Measurements from ENCODE around the gene THOC2.
"Not testable (repeated sequence)": the region's sequence is repeated elsewhere in the genome, so short reads cannot be mapped to it uniquely, and the experiment has no call there.

The THOC2 gene

GRCh38 chrX:123610915-123611314 lies 121.9 kb downstream of the THOC2 start:
- no peaks in the 10 kb centered on the region for H3K9me3 ChIP-seq (ENCODE audit: control insufficient read depth in 1 of 2, low read length in 2 of 2)
- no peaks in the 10 kb centered on the region for H3K27me3 ChIP-seq (ENCODE audit: low read depth, low read length)
- no peak overlapping the region for H3K27ac ChIP-seq (ENCODE audit: low read length)
- no peaks in the 10 kb centered on the region for H3K4me1 ChIP-seq (ENCODE audit: control insufficient read depth in 1 of 2, insufficient read depth in 2 of 2, low read length in 2 of 2)
- H3K36me3 ChIP-seq (ENCODE audit: control insufficient read depth in 1 of 2, insufficient read depth in 2 of 2, low read length in 2 of 2): no peaks in the 10 kb centered on the region
- no peak overlapping the region for H3K4me3 ChIP-seq (ENCODE audit: low read depth in 1 of 2, low read length in 2 of 2)

GRCh38 chrX:123607806-123608205 lies 125.0 kb downstream of the THOC2 start:
- Histone ChIP-seq H3K27ac (ENCODE audit: low read length) (no peak overlapping the region), H3K9me3 (ENCODE audit: control insufficient read depth in 1 of 2, low read length in 2 of 2) (no peaks in the 10 kb centered on the region), H3K27me3 (ENCODE audit: low read depth, low read length) (no peaks in the 10 kb centered on the region), H3K4me1 (ENCODE audit: control insufficient read depth in 1 of 2, insufficient read depth in 2 of 2, low read length in 2 of 2) (no peaks in the 10 kb centered on the region), H3K4me3 (ENCODE audit: low read depth in 1 of 2, low read length in 2 of 2) (no peak overlapping the region), H3K36me3 (ENCODE audit: control insufficient read depth in 1 of 2, insufficient read depth in 2 of 2, low read length in 2 of 2) (no peaks in the 10 kb centered on the region)

GRCh38 chrX:123607270-123607669 lies 125.6 kb downstream of the THOC2 start:
- Histone ChIP-seq H3K4me3 (ENCODE audit: low read depth in 1 of 2, low read length in 2 of 2) (no peak overlapping the region), H3K27ac (ENCODE audit: low read length) (no peak overlapping the region), H3K27me3 (ENCODE audit: low read depth, low read length) (no peaks in the 10 kb centered on the region), H3K4me1 (ENCODE audit: control insufficient read depth in 1 of 2, insufficient read depth in 2 of 2, low read length in 2 of 2) (no peaks in the 10 kb centered on the region), H3K9me3 (ENCODE audit: control insufficient read depth in 1 of 2, low read length in 2 of 2) (no peaks in the 10 kb centered on the region), H3K36me3 (ENCODE audit: control insufficient read depth in 1 of 2, insufficient read depth in 2 of 2, low read length in 2 of 2) (no peaks in the 10 kb centered on the region)

- Histone ChIP-seq H3K36me3 (ENCODE audit: control insufficient read depth in 1 of 2, insufficient read depth in 2 of 2, low read length in 2 of 2) (no peaks in the 10 kb centered on the region), H3K4me3 (ENCODE audit: low read depth in 1 of 2, low read length in 2 of 2) (no peak overlapping the region), H3K27ac (ENCODE audit: low read length) (no peak overlapping the region), H3K9me3 (ENCODE audit: control insufficient read depth in 1 of 2, low read length in 2 of 2) (no peaks in the 10 kb centered on the region), H3K27me3 (ENCODE audit: low read depth, low read length) (no peaks in the 10 kb centered on the region), H3K4me1 (ENCODE audit: control insufficient read depth in 1 of 2, insufficient read depth in 2 of 2, low read length in 2 of 2) (no peaks in the 10 kb centered on the region)
These were observed 129.4 kb downstream of the THOC2 start for GRCh38 chrX:123603491-123603890.

- Histone ChIP-seq H3K27ac (ENCODE audit: low read length) (no peak overlapping the region), H3K27me3 (ENCODE audit: low read depth, low read length) (no peaks in the 10 kb centered on the region), H3K9me3 (ENCODE audit: control insufficient read depth in 1 of 2, low read length in 2 of 2) (no peaks in the 10 kb centered on the region), H3K36me3 (ENCODE audit: control insufficient read depth in 1 of 2, insufficient read depth in 2 of 2, low read length in 2 of 2) (no peaks in the 10 kb centered on the region), H3K4me1 (ENCODE audit: control insufficient read depth in 1 of 2, insufficient read depth in 2 of 2, low read length in 2 of 2) (peaks cover 0 to 5% of the 10 kb centered on the region in 2 donors), H3K4me3 (ENCODE audit: low read depth in 1 of 2, low read length in 2 of 2) (no peak overlapping the region)
These were observed 131.4 kb downstream of the THOC2 start for GRCh38 chrX:123601437-123601836.

GRCh38 chrX:123600181-123600580 lies 132.7 kb downstream of the THOC2 start:
- Histone ChIP-seq H3K36me3 (ENCODE audit: control insufficient read depth in 1 of 2, insufficient read depth in 2 of 2, low read length in 2 of 2) (no peaks in the 10 kb centered on the region), H3K4me3 (ENCODE audit: low read depth in 1 of 2, low read length in 2 of 2) (no peak overlapping the region), H3K4me1 (ENCODE audit: control insufficient read depth in 1 of 2, insufficient read depth in 2 of 2, low read length in 2 of 2) (peaks cover 0 to 5% of the 10 kb centered on the region in 2 donors), H3K9me3 (ENCODE audit: control insufficient read depth in 1 of 2, low read length in 2 of 2) (no peaks in the 10 kb centered on the region), H3K27ac (ENCODE audit: low read length) (no peak overlapping the region), H3K27me3 (ENCODE audit: low read depth, low read length) (no peaks in the 10 kb centered on the region)

- Histone ChIP-seq H3K4me3 (ENCODE audit: low read depth in 1 of 2, low read length in 2 of 2) (no peak overlapping the region), H3K9me3 (ENCODE audit: control insufficient read depth in 1 of 2, low read length in 2 of 2) (no peaks in the 10 kb centered on the region), H3K4me1 (ENCODE audit: control insufficient read depth in 1 of 2, insufficient read depth in 2 of 2, low read length in 2 of 2) (no peaks in the 10 kb centered on the region), H3K27me3 (ENCODE audit: low read depth, low read length) (no peaks in the 10 kb centered on the region), H3K27ac (ENCODE audit: low read length) (no peak overlapping the region), H3K36me3 (ENCODE audit: control insufficient read depth in 1 of 2, insufficient read depth in 2 of 2, low read length in 2 of 2) (no peaks in the 10 kb centered on the region)
These were observed 141.9 kb downstream of the THOC2 start for GRCh38 chrX:123590842-123591486.

GRCh38 chrX:123588723-123589122 lies 144.1 kb downstream of the THOC2 start:
- Histone ChIP-seq H3K9me3 (ENCODE audit: control insufficient read depth in 1 of 2, low read length in 2 of 2) (no peaks in the 10 kb centered on the region), H3K27me3 (ENCODE audit: low read depth, low read length) (no peaks in the 10 kb centered on the region)

GRCh38 chrX:123581586-123581985 lies 151.3 kb downstream of the THOC2 start:
- no peak overlapping the region for H3K27ac ChIP-seq (ENCODE audit: low read length)
- H3K27me3 ChIP-seq (ENCODE audit: low read depth, low read length): no peaks in the 10 kb centered on the region
- no peaks in the 10 kb centered on the region for H3K9me3 ChIP-seq (ENCODE audit: control insufficient read depth in 1 of 2, low read length in 2 of 2)
- no peaks in the 10 kb centered on the region for H3K36me3 ChIP-seq (ENCODE audit: control insufficient read depth in 1 of 2, insufficient read depth in 2 of 2, low read length in 2 of 2)
- no peaks in the 10 kb centered on the region for H3K4me1 ChIP-seq (ENCODE audit: control insufficient read depth in 1 of 2, insufficient read depth in 2 of 2, low read length in 2 of 2)
- no peak overlapping the region for H3K4me3 ChIP-seq (ENCODE audit: low read depth in 1 of 2, low read length in 2 of 2)

More at GRCh38 chrX:123588723-123589122, 144.1 kb downstream of the THOC2 start:
- no peak overlapping the region for H3K4me3 ChIP-seq (ENCODE audit: low read depth in 1 of 2, low read length in 2 of 2)
- H3K4me1 ChIP-seq (ENCODE audit: control insufficient read depth in 1 of 2, insufficient read depth in 2 of 2, low read length in 2 of 2): no peaks in the 10 kb centered on the region
- H3K36me3 ChIP-seq (ENCODE audit: control insufficient read depth in 1 of 2, insufficient read depth in 2 of 2, low read length in 2 of 2): no peaks in the 10 kb centered on the region
- H3K27ac ChIP-seq (ENCODE audit: low read length): no peak overlapping the region

GRCh38 chrX:123580792-123581191 lies 152.1 kb downstream of the THOC2 start:
- H3K36me3 ChIP-seq (ENCODE audit: control insufficient read depth in 1 of 2, insufficient read depth in 2 of 2, low read length in 2 of 2): no peaks in the 10 kb centered on the region

GRCh38 chrX:123574027-123574426 lies 158.8 kb downstream of the THOC2 start:
- H3K36me3 ChIP-seq (ENCODE audit: control insufficient read depth in 1 of 2, insufficient read depth in 2 of 2, low read length in 2 of 2); H3K9me3 ChIP-seq (ENCODE audit: control insufficient read depth in 1 of 2, low read length in 2 of 2); H3K27me3 ChIP-seq (ENCODE audit: low read depth, low read length); H3K27ac ChIP-seq (ENCODE audit: low read length); H3K4me3 ChIP-seq (ENCODE audit: low read depth in 1 of 2, low read length in 2 of 2); H3K4me1 ChIP-seq (ENCODE audit: control insufficient read depth in 1 of 2, insufficient read depth in 2 of 2, low read length in 2 of 2): not testable (repeated sequence)

More at GRCh38 chrX:123580792-123581191, 152.1 kb downstream of the THOC2 start:
- Histone ChIP-seq H3K27me3 (ENCODE audit: low read depth, low read length) (no peaks in the 10 kb centered on the region), H3K4me3 (ENCODE audit: low read depth in 1 of 2, low read length in 2 of 2) (no peak overlapping the region), H3K4me1 (ENCODE audit: control insufficient read depth in 1 of 2, insufficient read depth in 2 of 2, low read length in 2 of 2) (no peaks in the 10 kb centered on the region), H3K27ac (ENCODE audit: low read length) (no peak overlapping the region), H3K9me3 (ENCODE audit: control insufficient read depth in 1 of 2, low read length in 2 of 2) (no peaks in the 10 kb centered on the region)

- Histone ChIP-seq H3K9me3 (ENCODE audit: control insufficient read depth in 1 of 2, low read length in 2 of 2) (no peaks in the 10 kb centered on the region), H3K27ac (ENCODE audit: low read length) (no peak overlapping the region), H3K4me1 (ENCODE audit: control insufficient read depth in 1 of 2, insufficient read depth in 2 of 2, low read length in 2 of 2) (no peaks in the 10 kb centered on the region), H3K4me3 (ENCODE audit: low read depth in 1 of 2, low read length in 2 of 2) (no peak overlapping the region), H3K27me3 (ENCODE audit: low read depth, low read length) (no peaks in the 10 kb centered on the region), H3K36me3 (ENCODE audit: control insufficient read depth in 1 of 2, insufficient read depth in 2 of 2, low read length in 2 of 2) (no peaks in the 10 kb centered on the region)
These were observed 162.8 kb downstream of the THOC2 start for GRCh38 chrX:123570011-123570590.
